Endothelial cell of umbilical vein (primary cell): ENCODE results near the gene SMS. TPM values are rescaled to one million over a fixed set of nuclear protein-coding genes. Genes with fewer than 3 reads are reported as not detected.

Source experiments
- BruUV-seq: library from RNA; stranded (reverse); fragments of 400-500 nt; replicated peaks from 2 replicates; lab custom pipeline; 2021; lab: Mats Ljungman, UMichigan
- CTCF ChIA-PET: fragments of 300-600, 350-600 bp; sonication (Branson Sonifier 250); formaldehyde crosslinking; loops from one replicate; lab custom pipeline; 2021; ENCODE audit warnings: antibody characterized with exemption, inconsistent platforms; lab: Charles Lee
- POLR2A ChIA-PET: fragments of 300-600, 350-600 bp; sonication (Branson Sonifier 250); formaldehyde crosslinking; loops from one replicate; lab custom pipeline; 2021; ENCODE audit warnings: antibody characterized with exemption, inconsistent platforms; lab: Charles Lee
- DNase-seq: peaks from one replicate; pipeline ENCODE4 v3.0.0-alpha.2; 2011; ENCODE audit warnings: low read depth, low spot score
- FAIRE-seq: peaks from 2 replicates; lab custom pipeline; 2011; peaks lifted over from hg19 to GRCh38; lab: Jason Lieb, UNC
- H2AFZ ChIP-seq: 2 replicates; pipeline ENCODE4 v1.6.0; 2012; ENCODE audit warnings: low read depth, low read length, control low read depth, inconsistent platforms
- H3K27ac ChIP-seq: 2 replicates; pipeline ENCODE4 v1.5.1; 2011; ENCODE audit warnings: low read depth, mild to moderate bottlenecking, control low read depth, low read length, moderate library complexity; ENCODE audit not compliant: insufficient read depth
- H3K27me3 ChIP-seq, 2 experiments: 2 replicates each; pipeline versions ENCODE4 v1.6.0 to v1.6.1; 2011; ENCODE audit warnings: low read length in 2 of 2, mixed read lengths in 1 of 2; ENCODE audit not compliant: control insufficient read depth in 2 of 2, insufficient read depth in 2 of 2
- H3K36me3 ChIP-seq, 2 experiments: 2 replicates in 1 of 2; 3 replicates in 1 of 2; pipeline ENCODE4 v1.5.1; 2011; ENCODE audit warnings: low read length in 2 of 2, mild to moderate bottlenecking in 1 of 2, moderate library complexity in 1 of 2; ENCODE audit not compliant: control insufficient read depth in 2 of 2, insufficient read depth in 2 of 2; ENCODE audit errors: extremely low read depth in 1 of 2
- H3K4me1 ChIP-seq: 3 replicates; pipeline ENCODE4 v1.5.1; 2011; ENCODE audit warnings: mild to moderate bottlenecking, low read length; ENCODE audit not compliant: control insufficient read depth, insufficient read depth; ENCODE audit errors: extremely low read depth
- H3K4me2 ChIP-seq: 2 replicates; pipeline ENCODE4 v1.6.1; 2011; ENCODE audit warnings: low read length, control low read depth, mixed read lengths; ENCODE audit not compliant: insufficient read depth
- H3K4me3 ChIP-seq, 3 experiments: fragments of 200-600 bp in 1 of 3; sonication (generic), shearing (Covaris generic) in 1 of 3; replicated peaks in 1 of 3; 2 replicates each; pipeline ENCODE4 v1.5.1; 2011 to 2016; ENCODE audit warnings: control low read depth in 3 of 3, low read length in 3 of 3, mild to moderate bottlenecking in 2 of 3, inconsistent platforms in 1 of 3, low read depth in 1 of 3, moderate library complexity in 1 of 3; ENCODE audit not compliant: insufficient read depth in 1 of 3
- H3K79me2 ChIP-seq: 2 replicates; pipeline ENCODE4 v1.6.0; 2012; ENCODE audit warnings: low read length, inconsistent platforms; ENCODE audit not compliant: control insufficient read depth, insufficient read depth
- H3K9ac ChIP-seq: replicated peaks from 2 replicates; pipeline ENCODE3; 2011; ENCODE audit warnings: low read length, control low read depth; ENCODE audit not compliant: insufficient read depth; ENCODE audit errors: extremely low read depth
- H3K9me1 ChIP-seq: replicated peaks from 3 replicates; pipeline ENCODE4 v1.6.0; 2011; ENCODE audit warnings: mild to moderate bottlenecking, low read length; ENCODE audit not compliant: control insufficient read depth, insufficient read depth; ENCODE audit errors: extremely low read depth
- H3K9me3 ChIP-seq: replicated peaks from 2 replicates; pipeline ENCODE4 v1.5.1; 2012; ENCODE audit warnings: low read length, inconsistent platforms; ENCODE audit not compliant: control insufficient read depth, insufficient read depth
- H4K20me1 ChIP-seq: replicated peaks from 2 replicates; pipeline ENCODE3; 2011; ENCODE audit warnings: mild to moderate bottlenecking, low read length; ENCODE audit not compliant: control insufficient read depth, insufficient read depth; ENCODE audit errors: extremely low read depth
- CTCF ChIP-seq, 2 donors: IDR thresholded peaks; 1 replicate in 1 of 2; 2 replicates in 1 of 2; pipeline ENCODE4 v1.5.1; 2011; ENCODE audit warnings: low read length in 2 of 2, mild to moderate bottlenecking in 2 of 2, moderate library complexity in 2 of 2, control low read depth in 1 of 2, inconsistent platforms in 1 of 2, low read depth in 1 of 2; ENCODE audit not compliant: insufficient read depth in 1 of 2; ENCODE audit errors: extremely low read depth in 1 of 2
- EZH2 ChIP-seq: IDR thresholded peaks from 2 replicates; pipeline ENCODE4 v1.6.1; 2012; ENCODE audit warnings: borderline replicate concordance, low read depth, mild to moderate bottlenecking, moderate library complexity, low read length, inconsistent platforms; ENCODE audit not compliant: severe bottlenecking
- FOS ChIP-seq: IDR thresholded peaks from 2 replicates; pipeline ENCODE4 v1.6.1; 2011; ENCODE audit warnings: mild to moderate bottlenecking, low read length, moderate library complexity, borderline replicate concordance; ENCODE audit not compliant: insufficient read depth
- GATA2 ChIP-seq: IDR thresholded peaks from 2 replicates; pipeline ENCODE4 v1.7.0; 2011; ENCODE audit warnings: low read depth, mild to moderate bottlenecking, moderate library complexity, mixed read lengths, low read length; ENCODE audit not compliant: insufficient read length, insufficient read depth
- JUN ChIP-seq: IDR thresholded peaks from 2 replicates; pipeline ENCODE4 v1.6.1; 2011; ENCODE audit warnings: borderline replicate concordance, low read depth; ENCODE audit not compliant: insufficient read length, insufficient read depth
- MAX ChIP-seq: IDR thresholded peaks from 2 replicates; pipeline ENCODE4 v1.6.1; 2011; ENCODE audit not compliant: insufficient read depth, insufficient read length
- MYC ChIP-seq: IDR thresholded peaks from one replicate; pipeline ENCODE4 v1.6.1; 2011; ENCODE audit warnings: mild to moderate bottlenecking, low read depth, low read length
- POLR2A ChIP-seq: IDR thresholded peaks from 2 replicates; pipeline ENCODE4 v1.6.1; 2012; ENCODE audit warnings: low read depth, mild to moderate bottlenecking, control low read depth, low read length
- POLR2AphosphoS5 ChIP-seq: IDR thresholded peaks from 2 replicates; pipeline ENCODE4 v1.6.1; 2012; ENCODE audit warnings: low read depth, mild to moderate bottlenecking, control low read depth, low read length, moderate library complexity; ENCODE audit not compliant: insufficient read depth
- dilution Hi-C: fragments of 300-500 bp; cut with MboI; formaldehyde crosslinking; loops from one replicate; pipeline ENCODE4 v1.15.0; 2019; ENCODE audit warnings: low sequenced_read_pairs; ENCODE audit not compliant: extremely low pct_ligation_motif_present
- intact Hi-C: fragments of 100-400 bp; cut with micrococcal nuclease; formaldehyde crosslinking; loops from one replicate; pipeline ENCODE4 v1.10.0; 2022
- polyA plus RNA-seq, 4 experiments: library from polyadenylated mRNA; depleted of rRNA in 3 of 4; stranded (reverse) in 3 of 4; unstranded in 1 of 4; fragments of >200 nt; gene quantifications; 2 replicates each; pipeline versions ENCODE4 v1.2.1 to v1.2.3, GENCODE V29; 2011 to 2012; ENCODE audit warnings: missing spikeins in 1 of 4
- total RNA-seq: library from RNA; stranded (reverse); gene quantifications from 2 replicates; pipeline ENCODE4 v1.2.3, GENCODE V29; 2021

SMS gene
- total and polyA plus RNA-seq, 2 donors (not counting 3 experiments of a cell fraction or from before 2014, with no cell fraction given): 57.1 to 173 TPM

- H3K4me2 ChIP-seq: no peak overlapping the region
- ChIA-PET POLR2A (interaction anchor here (0.7 kb wide), 1 partner anchor 215 kb away, joined by 3 read pairs; no protein-coding TSS in a partner anchor), CTCF (interaction anchor here (1.0 to 5.8 kb wide), 4 partner anchors 12 to 135 kb away, joined by 3 to 40 read pairs (median 10); partner anchors contain the start of gene MBTPS2)
- H3K9me3 ChIP-seq: no peaks in the 10 kb centered on the region
- H3K79me2 ChIP-seq: peaks cover 14% of the 10 kb centered on the region
- H3K9me1 ChIP-seq: no peaks in the 10 kb centered on the region
- peak overlapping the region; percentile 41 for H3K27ac ChIP-seq
- no TSS peak for BruUV-seq
- FAIRE-seq (no peak), DNase-seq (no peak)
- H3K36me3 ChIP-seq: peaks cover 0 to 5% of the 10 kb centered on the region in 2 experiments
- intact Hi-C loops (loop anchor here (2.0 to 10.0 kb wide), 2 partner anchors 31 to 599 kb away; partner anchors contain the start of gene CNKSR2), dilution Hi-C loops (no loop called here)
- H3K27me3 ChIP-seq: no peaks in the 10 kb centered on the region
- no peak overlapping the region for H2AFZ ChIP-seq
- H3K4me1 ChIP-seq: peaks cover 7% of the 10 kb centered on the region
- TF ChIP-seq MYC (no peak), EZH2 (no peak), MAX (no peak), CTCF (IDR thresholded peaks at IDR 0.05; ENCODE audit: extremely low read depth in 1 of 2, insufficient read depth in 1 of 2, low read depth in 1 of 2, low read length in 2 of 2) (no peak), GATA2 (no peak), POLR2A (no peak), FOS (no peak), JUN (no peak), POLR2AphosphoS5 (no peak)
- H3K9ac ChIP-seq: no peak overlapping the region
- no peak overlapping the region for H3K4me3 ChIP-seq
- no peaks in the 10 kb centered on the region for H4K20me1 ChIP-seq
Measured at GRCh38 chrX:21973321-21974010, 33.0 kb downstream of the SMS start.
